Liver (tissue), 9 donors: ENCODE data around the gene MAGI1. TPM values are rescaled to one million over a fixed set of nuclear protein-coding genes. Genes with fewer than 3 reads are reported as not detected.

Experiments
- DNase-seq: peaks from one replicate; pipeline ENCODE4 v3.0.0-alpha.2; 2017; ENCODE audit warnings: low spot score
- H3K27ac ChIP-seq, 2 donors: one replicate each; pipeline ENCODE4 v1.7.0; 2013; ENCODE audit warnings: inconsistent platforms in 2 of 2, low read length in 2 of 2, control low read depth in 1 of 2, low read depth in 1 of 2, mild to moderate bottlenecking in 1 of 2
- H3K27me3 ChIP-seq, 4 donors: one replicate each; pipeline versions ENCODE4 v1.6.1 to v1.7.0; 2013; ENCODE audit warnings: low read length in 3 of 4, inconsistent platforms in 1 of 4, mild to moderate bottlenecking in 1 of 4, moderate library complexity in 1 of 4; ENCODE audit not compliant: control insufficient read depth in 4 of 4, insufficient read depth in 4 of 4
- H3K36me3 ChIP-seq, 4 donors: one replicate each; pipeline versions ENCODE4 v1.6.1 to v1.7.0; 2013; ENCODE audit warnings: low read length in 3 of 4, mild to moderate bottlenecking in 3 of 4, low read depth in 1 of 4, moderate library complexity in 1 of 4; ENCODE audit not compliant: control insufficient read depth in 4 of 4, insufficient read depth in 3 of 4
- H3K4me1 ChIP-seq, 4 donors: one replicate each; pipeline versions ENCODE4 v1.6.1 to v1.7.0; 2013; ENCODE audit warnings: low read length in 3 of 4, mild to moderate bottlenecking in 3 of 4, moderate library complexity in 1 of 4; ENCODE audit not compliant: control insufficient read depth in 4 of 4, insufficient read depth in 4 of 4
- H3K4me3 ChIP-seq, 3 donors: one replicate each; pipeline versions ENCODE4 v1.6.1 to v1.7.0; 2013; ENCODE audit warnings: low read length in 3 of 3, control low read depth in 1 of 3, low read depth in 1 of 3, mild to moderate bottlenecking in 1 of 3
- H3K9ac ChIP-seq, 2 donors: one replicate each; pipeline ENCODE4 v1.7.0; 2013; ENCODE audit warnings: low read length in 2 of 2, mild to moderate bottlenecking in 2 of 2, moderate library complexity in 2 of 2, control low read depth in 1 of 2, low read depth in 1 of 2
- H3K9me3 ChIP-seq, 4 donors: one replicate each; pipeline versions ENCODE4 v1.6.1 to v1.7.0; 2013; ENCODE audit warnings: low read length in 3 of 4; ENCODE audit not compliant: control insufficient read depth in 4 of 4
- EGR1 ChIP-seq, 2 donors: IDR thresholded peaks; 2 replicates each; pipeline ENCODE4 v1.6.1; 2016 to 2018; ENCODE audit warnings: antibody characterized with exemption in 2 of 2, low read depth in 2 of 2
- FOXA1 ChIP-seq: IDR thresholded peaks from 2 replicates; pipeline ENCODE4 v1.6.1; 2016; ENCODE audit warnings: antibody characterized with exemption
- FOXA2 ChIP-seq: IDR thresholded peaks from 2 replicates; pipeline ENCODE4 v1.6.1; 2016; ENCODE audit warnings: antibody characterized with exemption
- GABPA ChIP-seq, 2 donors: IDR thresholded peaks in 1 of 2; conservative IDR thresholded peaks in 1 of 2; 2 replicates each; pipeline ENCODE4 v1.6.1; 2016; ENCODE audit warnings: antibody characterized with exemption in 2 of 2, mild to moderate bottlenecking in 1 of 2, moderate library complexity in 1 of 2
- HNF4A ChIP-seq, 2 donors: conservative IDR thresholded peaks; 2 replicates each; pipeline ENCODE4 v1.6.1; 2016; ENCODE audit warnings: antibody characterized with exemption in 2 of 2, mild to moderate bottlenecking in 2 of 2
- HNF4G ChIP-seq: IDR thresholded peaks from 2 replicates; pipeline ENCODE4 v1.6.1; 2016; ENCODE audit warnings: antibody characterized with exemption
- JUND ChIP-seq, 2 donors: IDR thresholded peaks; 2 replicates each; pipeline ENCODE4 v1.6.1; 2016; ENCODE audit warnings: antibody characterized with exemption in 2 of 2
- NR2F2 ChIP-seq: IDR thresholded peaks from 2 replicates; pipeline ENCODE4 v1.6.1; 2016; ENCODE audit warnings: antibody characterized with exemption
- RAD21 ChIP-seq, 2 donors: IDR thresholded peaks; 2 replicates each; pipeline ENCODE4 v1.6.1; 2016; ENCODE audit warnings: antibody characterized with exemption in 2 of 2, mild to moderate bottlenecking in 2 of 2
- RXRA ChIP-seq, 2 donors: IDR thresholded peaks; 2 replicates each; pipeline ENCODE4 v1.6.1; 2017 to 2018; ENCODE audit warnings: antibody characterized with exemption in 2 of 2, mild to moderate bottlenecking in 1 of 2
- SP1 ChIP-seq: IDR thresholded peaks from 2 replicates; pipeline ENCODE4 v1.6.1; 2018; ENCODE audit warnings: antibody characterized with exemption, mild to moderate bottlenecking
- TAF1 ChIP-seq: conservative IDR thresholded peaks from 2 replicates; pipeline ENCODE4 v1.6.1; 2016; ENCODE audit warnings: antibody characterized with exemption, mild to moderate bottlenecking
- YY1 ChIP-seq: IDR thresholded peaks from 2 replicates; pipeline ENCODE4 v1.6.1; 2016; ENCODE audit warnings: antibody characterized with exemption, mild to moderate bottlenecking
- WGBS: extraction: QIAGEN DNeasy Blood & Tissue Kit; methylation state at CpG from one replicate; pipeline ENCODE4 v1.1.7; 2013; 5-methylcytosine and 5-hydroxymethylcytosine counted together
- polyA plus RNA-seq, 2 donors: library from polyadenylated mRNA; stranded (reverse) in 1 of 2; unstranded in 1 of 2; fragments of 200-250 nt in 1 of 2; fragments of >200 nt in 1 of 2; fragmentation: Nextera tagmentation in 1 of 2; extraction: Ambion mirVana in 1 of 2; gene quantifications; one replicate each; pipeline versions ENCODE4 v1.2.1 to v1.2.3, GENCODE V29; 2013 to 2015
- total RNA-seq, 2 donors: library from RNA; depleted of rRNA; stranded (reverse); fragments of >200 nt; gene quantifications; one replicate each; pipeline ENCODE4 v1.2.3, GENCODE V29; 2014
- TF ChIP-seq, protein P1 (sequence below): IDR thresholded peaks from 2 replicates; pipeline ENCODE4 v1.6.1; 2016; ENCODE audit warnings: antibody characterized with exemption, mild to moderate bottlenecking
- TF ChIP-seq, protein P2 (sequence below): IDR thresholded peaks from 2 replicates; pipeline ENCODE4 v1.6.1; 2016; ENCODE audit warnings: antibody characterized with exemption
- TF ChIP-seq, protein P3 (sequence below): IDR thresholded peaks from 2 replicates; pipeline ENCODE4 v1.6.1; 2016; ENCODE audit warnings: antibody characterized with exemption
- TF ChIP-seq, protein P4 (sequence below): fragments of 150-350 bp; IDR thresholded peaks from 2 replicates; pipeline ENCODE4 v1.5.1; 2017; ENCODE audit warnings: improper control_type of control experiment, low read depth, low read length; ENCODE audit not compliant: missing input control
- TF ChIP-seq, protein P5 (sequence below): IDR thresholded peaks from 2 replicates; pipeline ENCODE4 v1.6.1; 2016; ENCODE audit warnings: antibody characterized with exemption
- donor health status: healthy.
- donor health status: healthy.
- donor health status: healthy.
- donor health status: healthy.
- donor health status: healthy.

MAGI1 gene
- total and polyA plus RNA-seq, 4 donors, result 9.6 to 68.8 (median 14.0) TPM

DNA sequence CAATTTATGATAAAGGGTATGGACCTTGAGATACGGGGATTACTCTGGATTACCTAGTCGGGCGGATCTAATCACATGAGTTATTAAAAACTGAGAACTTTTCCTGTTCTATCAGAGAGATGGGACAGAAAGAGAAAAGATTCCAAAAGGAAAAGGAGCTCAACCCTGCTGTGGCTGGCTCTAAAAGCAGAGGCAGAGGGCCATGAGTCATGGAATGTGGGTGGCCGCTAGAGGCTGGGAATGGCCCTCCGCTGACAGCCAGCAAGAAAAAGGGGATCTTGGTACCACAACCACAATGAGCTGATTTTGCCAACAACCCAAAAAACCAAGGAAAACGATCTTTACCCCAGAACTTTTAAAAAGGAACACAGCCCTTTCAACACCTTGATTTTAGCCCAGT, 210.0 kb downstream of the MAGI1 start:
- H3K4me3 ChIP-seq, result no peak overlapping the region
- TF ChIP-seq GABPA (IDR thresholded peaks at IDR 0.05 in 1 of 2, conservative IDR thresholded peaks at IDR 0.05 in 1 of 2) (no peak), EGR1 (IDR thresholded peaks at IDR 0.05; ENCODE audit: low read depth in 2 of 2) (no peak), HNF4G (no peak), TAF1 (no peak), JUND (IDR thresholded peaks at IDR 0.05) (no peak), RXRA (IDR thresholded peaks at IDR 0.05) (no peak), FOXA1 (no peak), SP1 (no peak), NR2F2 (no peak), FOXA2 (no peak), HNF4A (conservative IDR thresholded peaks at IDR 0.05) (no peak), RAD21 (IDR thresholded peaks at IDR 0.05) (no peak), YY1 (no peak)
- TF ChIP-seq, protein P1, sequence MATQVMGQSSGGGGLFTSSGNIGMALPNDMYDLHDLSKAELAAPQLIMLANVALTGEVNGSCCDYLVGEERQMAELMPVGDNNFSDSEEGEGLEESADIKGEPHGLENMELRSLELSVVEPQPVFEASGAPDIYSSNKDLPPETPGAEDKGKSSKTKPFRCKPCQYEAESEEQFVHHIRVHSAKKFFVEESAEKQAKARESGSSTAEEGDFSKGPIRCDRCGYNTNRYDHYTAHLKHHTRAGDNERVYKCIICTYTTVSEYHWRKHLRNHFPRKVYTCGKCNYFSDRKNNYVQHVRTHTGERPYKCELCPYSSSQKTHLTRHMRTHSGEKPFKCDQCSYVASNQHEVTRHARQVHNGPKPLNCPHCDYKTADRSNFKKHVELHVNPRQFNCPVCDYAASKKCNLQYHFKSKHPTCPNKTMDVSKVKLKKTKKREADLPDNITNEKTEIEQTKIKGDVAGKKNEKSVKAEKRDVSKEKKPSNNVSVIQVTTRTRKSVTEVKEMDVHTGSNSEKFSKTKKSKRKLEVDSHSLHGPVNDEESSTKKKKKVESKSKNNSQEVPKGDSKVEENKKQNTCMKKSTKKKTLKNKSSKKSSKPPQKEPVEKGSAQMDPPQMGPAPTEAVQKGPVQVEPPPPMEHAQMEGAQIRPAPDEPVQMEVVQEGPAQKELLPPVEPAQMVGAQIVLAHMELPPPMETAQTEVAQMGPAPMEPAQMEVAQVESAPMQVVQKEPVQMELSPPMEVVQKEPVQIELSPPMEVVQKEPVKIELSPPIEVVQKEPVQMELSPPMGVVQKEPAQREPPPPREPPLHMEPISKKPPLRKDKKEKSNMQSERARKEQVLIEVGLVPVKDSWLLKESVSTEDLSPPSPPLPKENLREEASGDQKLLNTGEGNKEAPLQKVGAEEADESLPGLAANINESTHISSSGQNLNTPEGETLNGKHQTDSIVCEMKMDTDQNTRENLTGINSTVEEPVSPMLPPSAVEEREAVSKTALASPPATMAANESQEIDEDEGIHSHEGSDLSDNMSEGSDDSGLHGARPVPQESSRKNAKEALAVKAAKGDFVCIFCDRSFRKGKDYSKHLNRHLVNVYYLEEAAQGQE, result no peak
- TF ChIP-seq, protein P2, sequence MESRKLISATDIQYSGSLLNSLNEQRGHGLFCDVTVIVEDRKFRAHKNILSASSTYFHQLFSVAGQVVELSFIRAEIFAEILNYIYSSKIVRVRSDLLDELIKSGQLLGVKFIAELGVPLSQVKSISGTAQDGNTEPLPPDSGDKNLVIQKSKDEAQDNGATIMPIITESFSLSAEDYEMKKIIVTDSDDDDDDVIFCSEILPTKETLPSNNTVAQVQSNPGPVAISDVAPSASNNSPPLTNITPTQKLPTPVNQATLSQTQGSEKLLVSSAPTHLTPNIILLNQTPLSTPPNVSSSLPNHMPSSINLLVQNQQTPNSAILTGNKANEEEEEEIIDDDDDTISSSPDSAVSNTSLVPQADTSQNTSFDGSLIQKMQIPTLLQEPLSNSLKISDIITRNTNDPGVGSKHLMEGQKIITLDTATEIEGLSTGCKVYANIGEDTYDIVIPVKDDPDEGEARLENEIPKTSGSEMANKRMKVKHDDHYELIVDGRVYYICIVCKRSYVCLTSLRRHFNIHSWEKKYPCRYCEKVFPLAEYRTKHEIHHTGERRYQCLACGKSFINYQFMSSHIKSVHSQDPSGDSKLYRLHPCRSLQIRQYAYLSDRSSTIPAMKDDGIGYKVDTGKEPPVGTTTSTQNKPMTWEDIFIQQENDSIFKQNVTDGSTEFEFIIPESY, result no peak
- TF ChIP-seq, protein P3, sequence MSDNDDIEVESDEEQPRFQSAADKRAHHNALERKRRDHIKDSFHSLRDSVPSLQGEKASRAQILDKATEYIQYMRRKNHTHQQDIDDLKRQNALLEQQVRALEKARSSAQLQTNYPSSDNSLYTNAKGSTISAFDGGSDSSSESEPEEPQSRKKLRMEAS, result no peak
- TF ChIP-seq, protein P4, sequence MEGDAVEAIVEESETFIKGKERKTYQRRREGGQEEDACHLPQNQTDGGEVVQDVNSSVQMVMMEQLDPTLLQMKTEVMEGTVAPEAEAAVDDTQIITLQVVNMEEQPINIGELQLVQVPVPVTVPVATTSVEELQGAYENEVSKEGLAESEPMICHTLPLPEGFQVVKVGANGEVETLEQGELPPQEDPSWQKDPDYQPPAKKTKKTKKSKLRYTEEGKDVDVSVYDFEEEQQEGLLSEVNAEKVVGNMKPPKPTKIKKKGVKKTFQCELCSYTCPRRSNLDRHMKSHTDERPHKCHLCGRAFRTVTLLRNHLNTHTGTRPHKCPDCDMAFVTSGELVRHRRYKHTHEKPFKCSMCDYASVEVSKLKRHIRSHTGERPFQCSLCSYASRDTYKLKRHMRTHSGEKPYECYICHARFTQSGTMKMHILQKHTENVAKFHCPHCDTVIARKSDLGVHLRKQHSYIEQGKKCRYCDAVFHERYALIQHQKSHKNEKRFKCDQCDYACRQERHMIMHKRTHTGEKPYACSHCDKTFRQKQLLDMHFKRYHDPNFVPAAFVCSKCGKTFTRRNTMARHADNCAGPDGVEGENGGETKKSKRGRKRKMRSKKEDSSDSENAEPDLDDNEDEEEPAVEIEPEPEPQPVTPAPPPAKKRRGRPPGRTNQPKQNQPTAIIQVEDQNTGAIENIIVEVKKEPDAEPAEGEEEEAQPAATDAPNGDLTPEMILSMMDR, result no peak
- TF ChIP-seq, protein P5, sequence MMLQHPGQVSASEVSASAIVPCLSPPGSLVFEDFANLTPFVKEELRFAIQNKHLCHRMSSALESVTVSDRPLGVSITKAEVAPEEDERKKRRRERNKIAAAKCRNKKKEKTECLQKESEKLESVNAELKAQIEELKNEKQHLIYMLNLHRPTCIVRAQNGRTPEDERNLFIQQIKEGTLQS, result no peak
- 88% methylated on average over 6 of the region's 6 CpGs for WGBS
- no peaks in the 10 kb centered on the region for H3K36me3 ChIP-seq
- no peak overlapping the region for H3K27ac ChIP-seq
- H3K4me1 ChIP-seq, result peaks cover 0 to 11% (median 4%) of the 10 kb centered on the region in 4 donors
- no peaks in the 10 kb centered on the region for H3K9me3 ChIP-seq
- no peak overlapping the region for H3K9ac ChIP-seq
- no peak for DNase-seq
- no peaks in the 10 kb centered on the region for H3K27me3 ChIP-seq
